ENCODE data around the gene BCL11B. TPM values are rescaled to one million over a fixed set of nuclear protein-coding genes. Genes with fewer than 3 reads are reported as not detected.

Gene BCL11B
- total RNA-seq, 2 experiments from 2014 or later: 62.1 to 66.2 TPM

DNA sequence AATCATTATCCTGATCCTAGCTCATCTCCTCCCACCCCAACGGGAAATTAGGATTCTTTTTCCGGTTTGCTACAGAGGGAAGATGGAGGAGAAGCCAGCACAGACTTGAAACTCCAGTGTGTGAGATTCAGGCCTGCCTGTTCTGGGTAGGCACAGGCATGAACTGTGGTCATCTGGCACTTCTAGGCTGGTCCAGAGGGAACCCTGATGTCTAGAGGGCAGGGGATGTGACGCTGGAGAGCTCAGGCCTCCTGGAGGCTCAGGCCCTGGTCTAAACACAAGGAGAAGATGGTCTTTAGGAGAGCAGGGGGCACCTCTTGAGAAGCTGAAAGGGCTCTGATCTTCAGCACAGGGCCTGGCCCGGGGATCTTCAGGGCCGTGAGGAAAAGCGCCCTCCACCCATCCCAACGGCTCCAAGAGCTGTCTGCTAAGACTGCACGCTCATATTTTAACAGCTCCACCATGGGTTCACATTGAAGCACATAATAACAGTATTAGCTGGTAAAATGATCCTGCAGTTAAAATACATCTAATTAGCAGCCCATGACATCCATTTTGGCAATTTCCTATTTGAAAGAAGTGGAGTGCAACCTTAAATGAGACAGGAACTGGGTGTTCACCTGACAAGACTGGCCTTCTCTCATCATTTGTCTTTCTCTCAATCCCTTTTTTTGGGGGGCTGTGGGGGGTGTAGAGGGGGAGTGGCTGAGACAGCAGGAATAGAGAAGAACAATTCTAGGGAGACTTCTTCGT lies 35.4 kb downstream of the BCL11B start:
- no peak for ATAC-seq
- peaks cover 60% of the 10 kb centered on the region for H3K36me3 Mint-ChIP-seq (ENCODE audit: low read depth)
- ChIA-PET CTCF (interaction anchor here (0.6 to 2.9 kb wide), 14 partner anchors 8 to 48 kb away, joined by 3 to 19 read pairs (median 6); partner anchors contain the start of gene BCL11B), POLR2A (interaction anchor here (0.6 to 1.6 kb wide), 8 partner anchors 12 to 45 kb away, joined by 3 to 5 read pairs (median 4); no protein-coding TSS in a partner anchor)
- no peaks in the 10 kb centered on the region for H3K27me3 Mint-ChIP-seq
- H3K9me3 Mint-ChIP-seq (ENCODE audit: low read depth): no peaks in the 10 kb centered on the region
- intact Hi-C loops (cut with DNase I, micrococcal nuclease): loop anchor here in 1 of 2 experiments (10.0 kb wide), 2 partner anchors 828 to 1262 kb away; partner anchors contain the start of gene EVL
- H3K4me3 Mint-ChIP-seq: peak overlapping the region; percentile 67
- peak overlapping the region; percentile 93 for H3K27ac Mint-ChIP-seq
- H3K4me1 Mint-ChIP-seq: peaks cover 93% of the 10 kb centered on the region
- DNase-seq: no peak

- no peak for DNase-seq
- H3K4me3 Mint-ChIP-seq: peak overlapping the region; percentile 67
- peaks cover 52% of the 10 kb centered on the region for H3K36me3 Mint-ChIP-seq (ENCODE audit: low read depth)
- intact Hi-C loops (cut with DNase I, micrococcal nuclease): loop anchor here (1.0 to 10.0 kb wide), 6 partner anchors 8 to 1261 kb away; partner anchors contain the start of gene EVL (in 1 of the 2)
- H3K27ac Mint-ChIP-seq: peak overlapping the region; percentile 93
- ATAC-seq: no peak
- H3K9me3 Mint-ChIP-seq (ENCODE audit: low read depth): no peaks in the 10 kb centered on the region
- H3K4me1 Mint-ChIP-seq: peaks cover 93% of the 10 kb centered on the region
- POLR2A ChIA-PET: interaction anchor here (0.6 to 1.6 kb wide), 5 partner anchors 10 to 51 kb away, joined by 3 to 5 read pairs (median 4); no protein-coding TSS in a partner anchor
- CTCF ChIA-PET: interaction anchor here (0.5 to 2.9 kb wide), 12 partner anchors 9 to 879 kb away, joined by 3 to 19 read pairs (median 6); partner anchors contain the start of gene BCL11B
- H3K27me3 Mint-ChIP-seq: no peaks in the 10 kb centered on the region
These were observed 36.2 kb downstream of the BCL11B start for GRCh38 chr14:99235582-99236320.

DNA sequence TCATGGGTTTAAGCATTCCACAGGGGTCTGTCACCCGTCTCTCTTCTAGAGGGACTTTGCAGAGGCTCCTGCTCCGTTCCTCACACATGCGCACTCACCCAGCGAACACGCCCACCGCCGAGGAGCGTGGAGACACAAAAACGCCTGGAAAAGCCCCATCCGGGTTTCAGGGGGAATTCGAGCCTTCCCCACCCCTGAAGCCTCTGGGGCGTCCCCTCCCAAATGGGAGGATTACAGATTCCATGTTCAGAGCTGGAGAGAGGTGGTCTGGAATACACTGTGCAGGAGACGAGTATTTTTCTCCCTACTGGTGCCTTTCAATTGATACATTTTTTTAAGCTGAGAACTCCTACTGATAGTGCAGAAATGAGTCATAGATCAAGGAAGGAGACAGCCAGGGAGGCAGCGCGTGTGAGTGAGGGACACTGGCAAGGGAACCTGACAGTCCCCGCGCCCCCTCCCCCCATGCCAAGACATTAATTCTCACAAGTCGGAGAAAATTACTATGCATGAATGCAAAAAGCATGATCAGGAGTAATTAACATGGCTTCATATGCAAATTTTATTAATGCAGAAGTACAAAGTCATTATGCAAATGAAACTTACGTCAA lies 36.9 kb downstream of the BCL11B start:
- intact Hi-C loops (cut with DNase I, micrococcal nuclease): loop anchor here (1.0 to 10.0 kb wide), 7 partner anchors 8 to 1260 kb away; partner anchors contain the start of gene EVL (in 1 of the 2)
- peak; percentile 88 for DNase-seq
- H3K36me3 Mint-ChIP-seq (ENCODE audit: low read depth): peaks cover 54% of the 10 kb centered on the region
- ChIA-PET POLR2A (interaction anchor here (0.6 to 1.6 kb wide), 8 partner anchors 10 to 56 kb away, joined by 3 to 5 read pairs (median 4); no protein-coding TSS in a partner anchor), CTCF (interaction anchor here (0.5 to 2.3 kb wide), 13 partner anchors 10 to 1066 kb away, joined by 3 to 10 read pairs (median 3); no protein-coding TSS in a partner anchor)
- peak overlapping the region; percentile 85 for H3K27ac Mint-ChIP-seq
- peak overlapping the region; percentile 67 for H3K4me3 Mint-ChIP-seq
- peaks cover 93% of the 10 kb centered on the region for H3K4me1 Mint-ChIP-seq
- peak; percentile 33 for ATAC-seq
- H3K9me3 Mint-ChIP-seq (ENCODE audit: low read depth): no peaks in the 10 kb centered on the region
- H3K27me3 Mint-ChIP-seq: no peaks in the 10 kb centered on the region

DNA sequence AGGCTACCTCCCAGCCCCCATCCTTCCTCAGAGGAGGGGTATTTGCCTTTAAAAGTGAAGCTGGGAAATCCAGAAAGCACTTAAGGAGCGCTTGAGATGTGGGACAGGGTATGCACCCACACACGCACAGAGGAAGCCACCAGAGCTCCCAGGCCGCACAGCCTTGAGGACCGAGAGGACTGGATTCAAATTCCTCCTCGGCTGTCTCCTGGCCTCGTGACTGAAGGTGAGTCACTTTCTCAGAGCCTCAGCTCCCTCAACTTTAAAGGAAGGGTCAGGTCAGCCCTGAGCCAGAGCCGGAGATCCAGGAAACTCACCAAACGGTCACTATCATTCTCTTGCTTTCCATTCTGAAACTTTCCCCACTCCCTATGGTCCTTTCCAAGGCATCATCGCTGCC lies 37.6 kb downstream of the BCL11B start:
- DNase-seq (no peak), ATAC-seq (peak; percentile 6)
- Mint-ChIP-seq H3K4me3 (peak overlapping the region; percentile 67), H3K27ac (peak overlapping the region; percentile 95), H3K4me1 (peaks cover 93% of the 10 kb centered on the region), H3K9me3 (ENCODE audit: low read depth) (no peaks in the 10 kb centered on the region), H3K36me3 (ENCODE audit: low read depth) (peaks cover 53% of the 10 kb centered on the region), H3K27me3 (no peaks in the 10 kb centered on the region)
- POLR2A ChIA-PET: interaction anchor here (0.6 to 1.0 kb wide), 6 partner anchors 10 to 56 kb away, joined by 3 to 5 read pairs (median 3); no protein-coding TSS in a partner anchor
- CTCF ChIA-PET: interaction anchor here (0.6 to 2.0 kb wide), 7 partner anchors 10 to 1065 kb away, joined by 3 to 5 read pairs (median 3); no protein-coding TSS in a partner anchor
- intact Hi-C loops (cut with DNase I, micrococcal nuclease): loop anchor here (2.0 to 10.0 kb wide), 5 partner anchors 14 to 1260 kb away; partner anchors contain the start of gene EVL (in 1 of the 2)

DNA sequence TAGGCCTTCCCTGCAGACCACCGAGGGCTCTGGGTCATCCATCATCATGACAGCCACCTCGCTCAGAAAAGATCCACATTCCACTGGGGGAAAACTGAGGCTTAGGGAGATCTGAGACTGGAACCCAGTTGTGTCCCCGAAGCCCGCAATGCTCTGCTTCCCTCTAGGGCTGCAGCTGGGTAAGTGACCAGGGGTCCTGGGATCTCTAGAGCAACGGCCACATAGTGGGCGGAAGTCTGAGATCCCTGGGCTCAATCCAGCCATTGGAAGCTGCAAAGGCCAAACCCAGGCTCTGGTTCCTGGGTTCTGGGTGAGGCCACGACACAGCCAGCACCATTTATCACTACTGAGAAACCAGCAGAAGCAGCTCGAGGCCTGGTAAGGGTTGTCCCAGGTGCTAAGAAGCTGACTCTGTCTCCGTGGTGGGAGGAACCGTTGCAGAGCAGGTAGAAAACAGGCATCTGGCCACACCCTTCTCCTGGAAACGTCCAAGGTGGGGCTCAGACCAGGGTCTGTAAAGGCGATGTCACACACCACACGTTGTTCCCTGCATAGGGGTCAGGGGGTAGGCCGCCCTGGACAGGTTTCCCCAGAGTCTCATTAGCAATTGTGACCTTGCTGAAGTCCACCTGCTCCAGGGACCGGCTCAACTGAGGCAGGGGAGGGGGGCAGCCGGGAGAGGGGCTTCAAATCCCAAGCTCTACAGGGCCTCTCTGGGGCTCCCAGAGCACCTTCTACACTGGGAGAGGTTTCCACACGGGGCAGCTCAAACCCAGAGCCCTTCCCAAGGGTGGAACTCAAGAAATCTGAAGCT lies 38.6 kb downstream of the BCL11B start:
- intact Hi-C loops (cut with DNase I, micrococcal nuclease): loop anchor here (2.0 to 10.0 kb wide), 5 partner anchors 15 to 1259 kb away; partner anchors contain the start of gene EVL (in 1 of the 2)
- Mint-ChIP-seq H3K4me3 (peak overlapping the region; percentile 67), H3K27ac (peak overlapping the region; percentile 95), H3K27me3 (no peaks in the 10 kb centered on the region), H3K36me3 (ENCODE audit: low read depth) (peaks cover 53% of the 10 kb centered on the region), H3K4me1 (peaks cover 93% of the 10 kb centered on the region), H3K9me3 (ENCODE audit: low read depth) (peaks cover 3% of the 10 kb centered on the region)
- POLR2A ChIA-PET: interaction anchor here (0.6 to 1.2 kb wide), 4 partner anchors 14 to 68 kb away, joined by 3 to 9 read pairs (median 3); no protein-coding TSS in a partner anchor
- ATAC-seq (no peak), DNase-seq (no peak)
- CTCF ChIA-PET: interaction anchor here (0.5 to 2.0 kb wide), 10 partner anchors 7 to 1064 kb away, joined by 3 to 6 read pairs (median 4); no protein-coding TSS in a partner anchor

- CTCF ChIA-PET: interaction anchor here (0.5 to 3.3 kb wide), 7 partner anchors 8 to 925 kb away, joined by 3 to 13 read pairs (median 4); no protein-coding TSS in a partner anchor
- H3K27ac Mint-ChIP-seq: peak overlapping the region; percentile 95
- no peaks in the 10 kb centered on the region for H3K27me3 Mint-ChIP-seq
- H3K36me3 Mint-ChIP-seq (ENCODE audit: low read depth): peaks cover 52% of the 10 kb centered on the region
- no peak for ATAC-seq
- peaks cover 3% of the 10 kb centered on the region for H3K9me3 Mint-ChIP-seq (ENCODE audit: low read depth)
- DNase-seq: no peak
- peaks cover 93% of the 10 kb centered on the region for H3K4me1 Mint-ChIP-seq
- intact Hi-C loops (cut with DNase I, micrococcal nuclease): loop anchor here (5.0 to 10.0 kb wide), 3 partner anchors 35 to 1258 kb away; partner anchors contain the start of gene EVL (in 1 of the 2)
- H3K4me3 Mint-ChIP-seq: peak overlapping the region; percentile 67
- POLR2A ChIA-PET: interaction anchor here (0.6 to 1.5 kb wide), 4 partner anchors 28 to 67 kb away, joined by 3 to 9 read pairs (median 4); partner anchors contain the start of gene BCL11B
These were observed 39.2 kb downstream of the BCL11B start for GRCh38 chr14:99232714-99233214.

- H3K27ac Mint-ChIP-seq: peak overlapping the region; percentile 95
- ATAC-seq: no peak
- ChIA-PET CTCF (interaction anchor here (0.6 to 3.6 kb wide), 12 partner anchors 7 to 325 kb away, joined by 3 to 17 read pairs (median 4); no protein-coding TSS in a partner anchor), POLR2A (interaction anchor here (1.1 to 1.5 kb wide), 4 partner anchors 14 to 40 kb away, joined by 4 to 9 read pairs (median 4); partner anchors contain the start of gene BCL11B)
- peaks cover 3% of the 10 kb centered on the region for H3K9me3 Mint-ChIP-seq (ENCODE audit: low read depth)
- intact Hi-C loops (cut with DNase I, micrococcal nuclease): loop anchor here (2.0 to 10.0 kb wide), 6 partner anchors 15 to 1257 kb away; partner anchors contain the start of gene EVL (in 1 of the 2)
- peaks cover 93% of the 10 kb centered on the region for H3K4me1 Mint-ChIP-seq
- peaks cover 53% of the 10 kb centered on the region for H3K36me3 Mint-ChIP-seq (ENCODE audit: low read depth)
- H3K4me3 Mint-ChIP-seq: peak overlapping the region; percentile 67
- DNase-seq: no peak
- H3K27me3 Mint-ChIP-seq: no peaks in the 10 kb centered on the region
These were observed 39.9 kb downstream of the BCL11B start for GRCh38 chr14:99231850-99232713.

DNA sequence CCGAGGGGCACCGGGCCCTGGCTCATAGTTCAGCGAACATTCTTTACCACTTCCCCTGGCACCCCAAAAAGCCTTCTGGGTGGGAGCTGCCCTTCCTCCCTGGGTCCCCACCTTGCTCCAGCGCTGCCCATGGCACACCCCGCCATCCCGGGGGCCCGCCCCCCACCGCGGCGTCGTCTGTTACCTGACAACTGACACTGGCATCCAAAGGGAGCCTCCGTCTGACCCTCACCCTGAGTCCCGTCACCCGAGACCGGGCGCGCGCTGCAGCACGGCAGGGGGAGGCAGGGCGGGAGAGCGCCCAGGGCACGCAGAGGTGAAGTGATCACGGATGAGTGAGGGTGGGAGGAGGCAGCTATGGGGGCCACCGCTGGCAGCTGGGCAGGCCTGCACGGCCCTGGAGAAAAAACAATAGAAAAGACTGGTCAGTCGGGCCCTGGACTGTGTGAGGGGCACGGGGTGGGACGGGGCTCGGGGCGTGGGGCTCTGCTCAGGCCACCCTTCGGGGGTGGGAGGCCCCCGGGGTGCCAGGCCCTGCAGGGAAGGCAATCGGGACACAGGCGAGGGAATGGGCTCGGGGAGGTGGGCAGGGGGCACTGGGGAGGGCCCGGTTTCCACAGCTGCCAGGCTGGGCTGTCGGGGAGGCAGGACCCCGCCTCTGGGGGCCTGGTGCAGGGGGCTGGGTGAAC lies 40.7 kb downstream of the BCL11B start:
- peak overlapping the region; percentile 95 for H3K27ac Mint-ChIP-seq
- DNase-seq: no peak
- ChIA-PET CTCF (interaction anchor here (0.6 to 3.6 kb wide), 15 partner anchors 10 to 1049 kb away, joined by 3 to 17 read pairs (median 4); no protein-coding TSS in a partner anchor), POLR2A (interaction anchor here (0.7 to 1.5 kb wide), 4 partner anchors 13 to 41 kb away, joined by 3 to 9 read pairs (median 4); partner anchors contain the start of gene BCL11B)
- no peak for ATAC-seq
- H3K4me3 Mint-ChIP-seq: peak overlapping the region; percentile 67
- H3K9me3 Mint-ChIP-seq (ENCODE audit: low read depth): peaks cover 3% of the 10 kb centered on the region
- H3K4me1 Mint-ChIP-seq: peaks cover 93% of the 10 kb centered on the region
- H3K36me3 Mint-ChIP-seq (ENCODE audit: low read depth): peaks cover 58% of the 10 kb centered on the region
- no peaks in the 10 kb centered on the region for H3K27me3 Mint-ChIP-seq
- intact Hi-C loops (cut with DNase I, micrococcal nuclease): loop anchor here (2.0 to 10.0 kb wide), 6 partner anchors 15 to 1257 kb away; partner anchors contain the start of gene EVL (in 1 of the 2)

Data from activated CD4-positive, alpha-beta T cell treated with anti-CD3 and anti-CD28 coated beads for 36 hours (primary cell).